Measurements from ENCODE around the gene FTCDNL1. TPM values are rescaled to one million over a fixed set of nuclear protein-coding genes. Genes with fewer than 3 reads are reported as not detected.

Gene FTCDNL1
- total and polyA plus RNA-seq, 8 donors = 0.31 to 2.8 (median 0.78) TPM; not detected in 4

GRCh38 chr2:199869653-199870052 is 18.7 kb upstream of the FTCDNL1 start:
- intact Hi-C loops (cut with DNase I; ENCODE audit: low total_unique reads) = no loop called here
- WGBS, 5 donors = 24 to 38% (median 35%) methylated on average over 1 of the region's 1 CpG
- TF ChIP-seq POLR2AphosphoS5 (IDR thresholded peaks at IDR 0.05) = no peak
- TF ChIP-seq POLR2A (IDR thresholded peaks at IDR 0.05) = no peak
- TF ChIP-seq CTCF (IDR thresholded peaks at IDR 0.05) = no peak
- no peak for TF ChIP-seq EP300 (IDR thresholded peaks at IDR 0.05)

GRCh38 chr2:199869227-199869541 is 18.2 kb upstream of the FTCDNL1 start:
- Histone ChIP-seq H3K27ac (no peak overlapping the region), H3K27me3 (no peaks in the 10 kb centered on the region), H3K36me3 (no peaks in the 10 kb centered on the region), H3K4me1 (no peaks in the 10 kb centered on the region), H3K9me3 (peaks cover 0 to 7% (median 5%) of the 10 kb centered on the region in 4 donors), H3K4me3 (no peak overlapping the region)
- 64 to 88% (median 71%) methylated on average over 1 of the region's 1 CpG for WGBS, 5 donors
- no peak for DNase-seq
- intact Hi-C loops (cut with DNase I; ENCODE audit: low total_unique reads) = no loop called here
- TF ChIP-seq CTCF (IDR thresholded peaks at IDR 0.05) = no peak

More at GRCh38 chr2:199869653-199870052, 18.7 kb upstream of the FTCDNL1 start:
- Histone ChIP-seq H3K9me3 (peaks cover 0 to 10% (median 9%) of the 10 kb centered on the region in 4 donors), H3K27ac (no peak overlapping the region), H3K27me3 (no peaks in the 10 kb centered on the region), H3K4me3 (no peak overlapping the region), H3K4me1 (no peaks in the 10 kb centered on the region), H3K36me3 (no peaks in the 10 kb centered on the region)
- DNase-seq = no peak

- Histone ChIP-seq H3K4me3 (no peak overlapping the region), H3K4me1 (no peaks in the 10 kb centered on the region), H3K9me3 (peaks cover 0 to 1% (median 0%) of the 10 kb centered on the region in 4 donors), H3K36me3 (no peaks in the 10 kb centered on the region), H3K27ac (no peak overlapping the region), H3K27me3 (no peaks in the 10 kb centered on the region)
- intact Hi-C loops (cut with DNase I; ENCODE audit: low total_unique reads) = no loop called here
- no peak for DNase-seq
- TF ChIP-seq EP300 (IDR thresholded peaks at IDR 0.05) = no peak
- TF ChIP-seq POLR2AphosphoS5 (IDR thresholded peaks at IDR 0.05) = no peak
- TF ChIP-seq POLR2A (IDR thresholded peaks at IDR 0.05) = no peak
- TF ChIP-seq CTCF (IDR thresholded peaks at IDR 0.05) = no peak
- 51 to 57% (median 51%) methylated on average over 5 of the region's 5 CpGs for WGBS, 5 donors
Measured at GRCh38 chr2:199868431-199869226, 17.6 kb upstream of the FTCDNL1 start.

- WGBS, 5 donors = 87 to 94% (median 89%) methylated on average over 4 of the region's 4 CpGs
- DNase-seq = no peak
- TF ChIP-seq POLR2A (IDR thresholded peaks at IDR 0.05) (no peak), POLR2AphosphoS5 (IDR thresholded peaks at IDR 0.05) (no peak), EP300 (IDR thresholded peaks at IDR 0.05) (no peak)
Measured at GRCh38 chr2:199865905-199866304, 14.9 kb upstream of the FTCDNL1 start.

GRCh38 chr2:199862788-199863187 is 11.8 kb upstream of the FTCDNL1 start:
- Histone ChIP-seq H3K27me3 (no peaks in the 10 kb centered on the region), H3K9me3 (no peaks in the 10 kb centered on the region), H3K4me3 (no peak overlapping the region), H3K36me3 (no peaks in the 10 kb centered on the region), H3K4me1 (no peaks in the 10 kb centered on the region), H3K27ac (no peak overlapping the region)
- TF ChIP-seq EP300 (IDR thresholded peaks at IDR 0.05) (no peak), CTCF (IDR thresholded peaks at IDR 0.05) (no peak), POLR2A (IDR thresholded peaks at IDR 0.05) (no peak), POLR2AphosphoS5 (IDR thresholded peaks at IDR 0.05) (no peak)
- DNase-seq = no peak
- intact Hi-C loops (cut with DNase I; ENCODE audit: low total_unique reads) = no loop called here
- WGBS, 5 donors = 52 to 68% (median 57%) methylated on average over 3 of the region's 3 CpGs

More at GRCh38 chr2:199865905-199866304, 14.9 kb upstream of the FTCDNL1 start:
- no peak overlapping the region for H3K4me3 ChIP-seq
- no peaks in the 10 kb centered on the region for H3K36me3 ChIP-seq
- no peaks in the 10 kb centered on the region for H3K4me1 ChIP-seq
- no peaks in the 10 kb centered on the region for H3K27me3 ChIP-seq
- no peaks in the 10 kb centered on the region for H3K9me3 ChIP-seq
- intact Hi-C loops (cut with DNase I; ENCODE audit: low total_unique reads) = no loop called here
- no peak overlapping the region for H3K27ac ChIP-seq
